HG03196 (cell line): ENCODE measurements around the gene FBXL7.

ENCODE experiments used
- ATAC-seq: cut with Tn5 transposase; IDR thresholded peaks from one replicate; pipeline ENCODE4 v1.9.1; 2021; ENCODE audit not compliant: unreplicated experiment

FBXL7 gene

GRCh38 chr5:15610216-15610615 lies 110.2 kb downstream of the FBXL7 start:
- ATAC-seq = no peak

- ATAC-seq = no peak
Measured at GRCh38 chr5:15611008-15611407, 111.0 kb downstream of the FBXL7 start.

GRCh38 chr5:15612915-15613635 lies 113.1 kb downstream of the FBXL7 start:
- no peak for ATAC-seq

- ATAC-seq = no peak
Measured at GRCh38 chr5:15614679-15615078, 114.7 kb downstream of the FBXL7 start.

GRCh38 chr5:15615859-15616258 lies 115.9 kb downstream of the FBXL7 start:
- no peak for ATAC-seq

- no peak for ATAC-seq
Measured at GRCh38 chr5:15618938-15619337, 119.0 kb downstream of the FBXL7 start.

GRCh38 chr5:15620501-15620900 lies 120.5 kb downstream of the FBXL7 start:
- ATAC-seq = no peak

GRCh38 chr5:15621094-15621493 lies 121.1 kb downstream of the FBXL7 start:
- ATAC-seq = no peak

- ATAC-seq = no peak
Measured at GRCh38 chr5:15623794-15624193, 123.8 kb downstream of the FBXL7 start.

- no peak for ATAC-seq
Measured at GRCh38 chr5:15627109-15627508, 127.1 kb downstream of the FBXL7 start.

- ATAC-seq = no peak
Measured at GRCh38 chr5:15627647-15628046, 127.7 kb downstream of the FBXL7 start.

- ATAC-seq = no peak
Measured at GRCh38 chr5:15630441-15630840, 130.5 kb downstream of the FBXL7 start.

GRCh38 chr5:15634591-15635288 lies 134.8 kb downstream of the FBXL7 start:
- ATAC-seq = no peak

- no peak for ATAC-seq
Measured at GRCh38 chr5:15635289-15635616, 135.3 kb downstream of the FBXL7 start.

GRCh38 chr5:15637345-15637744 lies 137.4 kb downstream of the FBXL7 start:
- ATAC-seq = no peak

- no peak for ATAC-seq
Measured at GRCh38 chr5:15637886-15638285, 137.9 kb downstream of the FBXL7 start.

- ATAC-seq = no peak
Measured at GRCh38 chr5:15638296-15638695, 138.3 kb downstream of the FBXL7 start.

GRCh38 chr5:15639288-15639687 lies 139.3 kb downstream of the FBXL7 start:
- no peak for ATAC-seq

- ATAC-seq = no peak
Measured at GRCh38 chr5:15640116-15640515, 140.1 kb downstream of the FBXL7 start.

GRCh38 chr5:15643731-15644130 lies 143.8 kb downstream of the FBXL7 start:
- ATAC-seq = no peak

GRCh38 chr5:15645381-15646160 lies 145.6 kb downstream of the FBXL7 start:
- ATAC-seq = no peak

- ATAC-seq = no peak
Measured at GRCh38 chr5:15646371-15646770, 146.4 kb downstream of the FBXL7 start.
